ENCODE results near the gene SAFB. TPM values are rescaled to one million over a fixed set of nuclear protein-coding genes. Genes with fewer than 3 reads are reported as not detected.

SAFB gene
- total and polyA plus RNA-seq, 2 of the 13 experiments (the other 11 are each of a cell fraction or from before 2014, with no cell fraction given) = 21.0 to 28.4 TPM

DNA sequence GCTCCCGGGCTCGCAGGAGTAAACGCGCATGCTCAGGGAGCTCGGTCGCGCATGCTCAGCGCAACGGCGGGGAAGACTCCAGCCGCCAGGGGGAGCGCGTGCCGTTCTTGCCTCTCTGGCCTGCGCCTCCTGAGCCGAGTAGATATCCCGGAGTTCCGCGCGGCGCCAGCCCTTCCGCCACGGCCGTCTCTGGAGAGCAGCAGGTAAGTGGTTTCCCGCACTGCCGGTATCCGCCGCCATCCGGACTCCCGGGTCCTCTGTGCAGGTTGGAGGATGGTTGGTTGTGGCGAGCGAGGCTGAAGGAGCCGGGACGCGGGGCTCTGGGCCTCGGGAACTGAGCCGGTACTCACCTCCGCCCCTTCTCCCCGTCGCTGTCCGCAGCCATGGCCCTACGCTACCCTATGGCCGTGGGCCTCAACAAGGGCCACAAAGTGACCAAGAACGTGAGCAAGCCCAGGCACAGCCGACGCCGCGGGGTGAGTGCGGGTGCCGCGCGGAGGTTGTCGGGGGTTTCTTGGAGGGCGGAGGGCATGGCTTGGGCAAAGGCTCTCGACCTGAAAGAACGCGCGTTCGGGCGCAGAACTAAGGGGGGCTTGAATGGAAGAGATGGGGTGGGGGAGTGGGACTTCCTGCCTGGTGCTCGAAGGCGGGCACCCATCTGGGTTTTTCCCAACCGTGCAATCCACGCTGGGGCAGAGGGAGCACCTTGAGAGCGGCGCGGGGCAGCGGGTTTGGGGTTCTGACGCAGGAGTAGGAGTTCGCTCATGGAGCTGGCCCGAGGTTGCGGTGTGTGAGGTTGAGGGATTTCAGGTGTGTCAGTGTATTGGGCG is 67.5 kb downstream of the SAFB start, which contains the start of gene RPL36 (continued):
- TF ChIP-seq ATF7 (IDR thresholded peaks at IDR 0.05) (no peak), ATF7 (CRISPR knock-in tag; IDR thresholded peaks at IDR 0.05) (no peak), CHD4 (IDR thresholded peaks at IDR 0.05; ENCODE audit: borderline replicate concordance, low read length) (no peak), SP2 (CRISPR knock-in tag; IDR thresholded peaks at IDR 0.05) (no peak), RFX1 (IDR thresholded peaks at IDR 0.05) (no peak), REXO4 (CRISPR knock-in tag; IDR thresholded peaks at IDR 0.05; ENCODE audit: borderline replicate concordance) (no peak), TOE1 (CRISPR knock-in tag; IDR thresholded peaks at IDR 0.05) (no peak), ZFP62 (CRISPR knock-in tag; IDR thresholded peaks at IDR 0.05) (no peak), ZNF30 (CRISPR knock-in tag; IDR thresholded peaks at IDR 0.05) (0 out of 2 replicates have a peak, but pooled peaks have one; percentile 0), RBM22 (optimal IDR thresholded peaks at IDR 0.05; ENCODE audit: low read length) (peak; percentile 8), ZNF660 (CRISPR knock-in tag; IDR thresholded peaks at IDR 0.05; ENCODE audit: borderline replicate concordance, low read depth) (no peak), REPIN1 (CRISPR knock-in tag; IDR thresholded peaks at IDR 0.05; ENCODE audit: borderline replicate concordance, low read depth) (peak; percentile 60; the same call in 1 of the 2 replicates)
- TF ChIP-seq, protein P1, sequence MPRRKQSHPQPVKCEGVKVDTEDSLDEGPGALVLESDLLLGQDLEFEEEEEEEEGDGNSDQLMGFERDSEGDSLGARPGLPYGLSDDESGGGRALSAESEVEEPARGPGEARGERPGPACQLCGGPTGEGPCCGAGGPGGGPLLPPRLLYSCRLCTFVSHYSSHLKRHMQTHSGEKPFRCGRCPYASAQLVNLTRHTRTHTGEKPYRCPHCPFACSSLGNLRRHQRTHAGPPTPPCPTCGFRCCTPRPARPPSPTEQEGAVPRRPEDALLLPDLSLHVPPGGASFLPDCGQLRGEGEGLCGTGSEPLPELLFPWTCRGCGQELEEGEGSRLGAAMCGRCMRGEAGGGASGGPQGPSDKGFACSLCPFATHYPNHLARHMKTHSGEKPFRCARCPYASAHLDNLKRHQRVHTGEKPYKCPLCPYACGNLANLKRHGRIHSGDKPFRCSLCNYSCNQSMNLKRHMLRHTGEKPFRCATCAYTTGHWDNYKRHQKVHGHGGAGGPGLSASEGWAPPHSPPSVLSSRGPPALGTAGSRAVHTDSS (CRISPR knock-in tag; conservative IDR thresholded peaks at IDR 0.05) = no peak
- TF ChIP-seq, protein P2, sequence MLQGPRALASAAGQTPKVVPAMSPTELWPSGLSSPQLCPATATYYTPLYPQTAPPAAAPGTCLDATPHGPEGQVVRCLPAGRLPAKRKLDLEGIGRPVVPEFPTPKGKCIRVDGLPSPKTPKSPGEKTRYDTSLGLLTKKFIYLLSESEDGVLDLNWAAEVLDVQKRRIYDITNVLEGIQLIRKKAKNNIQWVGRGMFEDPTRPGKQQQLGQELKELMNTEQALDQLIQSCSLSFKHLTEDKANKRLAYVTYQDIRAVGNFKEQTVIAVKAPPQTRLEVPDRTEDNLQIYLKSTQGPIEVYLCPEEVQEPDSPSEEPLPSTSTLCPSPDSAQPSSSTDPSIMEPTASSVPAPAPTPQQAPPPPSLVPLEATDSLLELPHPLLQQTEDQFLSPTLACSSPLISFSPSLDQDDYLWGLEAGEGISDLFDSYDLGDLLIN (CRISPR knock-in tag; IDR thresholded peaks at IDR 0.05; ENCODE audit: borderline replicate concordance) = peak; percentile 68; the same call in 1 of the 2 replicates
- TF ChIP-seq, protein P3, sequence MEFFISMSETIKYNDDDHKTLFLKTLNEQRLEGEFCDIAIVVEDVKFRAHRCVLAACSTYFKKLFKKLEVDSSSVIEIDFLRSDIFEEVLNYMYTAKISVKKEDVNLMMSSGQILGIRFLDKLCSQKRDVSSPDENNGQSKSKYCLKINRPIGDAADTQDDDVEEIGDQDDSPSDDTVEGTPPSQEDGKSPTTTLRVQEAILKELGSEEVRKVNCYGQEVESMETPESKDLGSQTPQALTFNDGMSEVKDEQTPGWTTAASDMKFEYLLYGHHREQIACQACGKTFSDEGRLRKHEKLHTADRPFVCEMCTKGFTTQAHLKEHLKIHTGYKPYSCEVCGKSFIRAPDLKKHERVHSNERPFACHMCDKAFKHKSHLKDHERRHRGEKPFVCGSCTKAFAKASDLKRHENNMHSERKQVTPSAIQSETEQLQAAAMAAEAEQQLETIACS (CRISPR knock-in tag; IDR thresholded peaks at IDR 0.05) = peak; percentile 61
- TF ChIP-seq, protein P4, sequence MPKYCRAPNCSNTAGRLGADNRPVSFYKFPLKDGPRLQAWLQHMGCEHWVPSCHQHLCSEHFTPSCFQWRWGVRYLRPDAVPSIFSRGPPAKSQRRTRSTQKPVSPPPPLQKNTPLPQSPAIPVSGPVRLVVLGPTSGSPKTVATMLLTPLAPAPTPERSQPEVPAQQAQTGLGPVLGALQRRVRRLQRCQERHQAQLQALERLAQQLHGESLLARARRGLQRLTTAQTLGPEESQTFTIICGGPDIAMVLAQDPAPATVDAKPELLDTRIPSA (CRISPR knock-in tag; IDR thresholded peaks at IDR 0.05; ENCODE audit: borderline replicate concordance) = no peak
- TF ChIP-seq, protein P5, sequence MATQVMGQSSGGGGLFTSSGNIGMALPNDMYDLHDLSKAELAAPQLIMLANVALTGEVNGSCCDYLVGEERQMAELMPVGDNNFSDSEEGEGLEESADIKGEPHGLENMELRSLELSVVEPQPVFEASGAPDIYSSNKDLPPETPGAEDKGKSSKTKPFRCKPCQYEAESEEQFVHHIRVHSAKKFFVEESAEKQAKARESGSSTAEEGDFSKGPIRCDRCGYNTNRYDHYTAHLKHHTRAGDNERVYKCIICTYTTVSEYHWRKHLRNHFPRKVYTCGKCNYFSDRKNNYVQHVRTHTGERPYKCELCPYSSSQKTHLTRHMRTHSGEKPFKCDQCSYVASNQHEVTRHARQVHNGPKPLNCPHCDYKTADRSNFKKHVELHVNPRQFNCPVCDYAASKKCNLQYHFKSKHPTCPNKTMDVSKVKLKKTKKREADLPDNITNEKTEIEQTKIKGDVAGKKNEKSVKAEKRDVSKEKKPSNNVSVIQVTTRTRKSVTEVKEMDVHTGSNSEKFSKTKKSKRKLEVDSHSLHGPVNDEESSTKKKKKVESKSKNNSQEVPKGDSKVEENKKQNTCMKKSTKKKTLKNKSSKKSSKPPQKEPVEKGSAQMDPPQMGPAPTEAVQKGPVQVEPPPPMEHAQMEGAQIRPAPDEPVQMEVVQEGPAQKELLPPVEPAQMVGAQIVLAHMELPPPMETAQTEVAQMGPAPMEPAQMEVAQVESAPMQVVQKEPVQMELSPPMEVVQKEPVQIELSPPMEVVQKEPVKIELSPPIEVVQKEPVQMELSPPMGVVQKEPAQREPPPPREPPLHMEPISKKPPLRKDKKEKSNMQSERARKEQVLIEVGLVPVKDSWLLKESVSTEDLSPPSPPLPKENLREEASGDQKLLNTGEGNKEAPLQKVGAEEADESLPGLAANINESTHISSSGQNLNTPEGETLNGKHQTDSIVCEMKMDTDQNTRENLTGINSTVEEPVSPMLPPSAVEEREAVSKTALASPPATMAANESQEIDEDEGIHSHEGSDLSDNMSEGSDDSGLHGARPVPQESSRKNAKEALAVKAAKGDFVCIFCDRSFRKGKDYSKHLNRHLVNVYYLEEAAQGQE (IDR thresholded peaks at IDR 0.05; ENCODE audit: borderline replicate concordance in 1 of 2, low read depth in 1 of 2, low read length in 2 of 2) = peak in 1 of 2 experiments; percentile 75; a peak in 1 of 4 replicates
- TF ChIP-seq, protein P6, sequence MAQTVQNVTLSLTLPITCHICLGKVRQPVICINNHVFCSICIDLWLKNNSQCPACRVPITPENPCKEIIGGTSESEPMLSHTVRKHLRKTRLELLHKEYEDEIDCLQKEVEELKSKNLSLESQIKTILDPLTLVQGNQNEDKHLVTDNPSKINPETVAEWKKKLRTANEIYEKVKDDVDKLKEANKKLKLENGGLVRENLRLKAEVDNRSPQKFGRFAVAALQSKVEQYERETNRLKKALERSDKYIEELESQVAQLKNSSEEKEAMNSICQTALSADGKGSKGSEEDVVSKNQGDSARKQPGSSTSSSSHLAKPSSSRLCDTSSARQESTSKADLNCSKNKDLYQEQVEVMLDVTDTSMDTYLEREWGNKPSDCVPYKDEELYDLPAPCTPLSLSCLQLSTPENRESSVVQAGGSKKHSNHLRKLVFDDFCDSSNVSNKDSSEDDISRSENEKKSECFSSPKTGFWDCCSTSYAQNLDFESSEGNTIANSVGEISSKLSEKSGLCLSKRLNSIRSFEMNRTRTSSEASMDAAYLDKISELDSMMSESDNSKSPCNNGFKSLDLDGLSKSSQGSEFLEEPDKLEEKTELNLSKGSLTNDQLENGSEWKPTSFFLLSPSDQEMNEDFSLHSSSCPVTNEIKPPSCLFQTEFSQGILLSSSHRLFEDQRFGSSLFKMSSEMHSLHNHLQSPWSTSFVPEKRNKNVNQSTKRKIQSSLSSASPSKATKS (CRISPR knock-in tag; IDR thresholded peaks at IDR 0.05) = no peak
